ENCODE data around the gene CPSF6.

GRCh38 chr12:69254862-69255261, 15.5 kb downstream of the CPSF6 start:
- TF ChIP-seq CTCF (conservative IDR thresholded peaks at IDR 0.05; ENCODE audit: low read length) (no peak), EZH2phosphoT487 (IDR thresholded peaks at IDR 0.05; ENCODE audit: borderline replicate concordance) (no peak)

Data from Loucy (cell line).